Esophagus (tissue), 2 donors: Measurements from ENCODE around the gene HSPB7. TPM values are rescaled to one million over a fixed set of nuclear protein-coding genes. Genes with fewer than 3 reads are reported as not detected.

Experiments used
- H3K27ac ChIP-seq, 2 donors: one replicate each; pipeline ENCODE4 v1.5.1; 2013; ENCODE audit warnings: low read depth in 2 of 2, mild to moderate bottlenecking in 2 of 2, inconsistent platforms in 1 of 2, low read length in 1 of 2, moderate library complexity in 1 of 2
- H3K27me3 ChIP-seq, 2 donors: one replicate each; pipeline ENCODE4 v1.6.1; 2013; ENCODE audit warnings: low read length in 2 of 2, control low read depth in 1 of 2, mild to moderate bottlenecking in 1 of 2; ENCODE audit not compliant: insufficient read depth in 2 of 2, control insufficient read depth in 1 of 2
- H3K36me3 ChIP-seq, 2 donors: one replicate each; pipeline ENCODE4 v1.6.1; 2013; ENCODE audit warnings: low read length in 1 of 2; ENCODE audit not compliant: control insufficient read depth in 2 of 2, insufficient read depth in 2 of 2
- H3K4me1 ChIP-seq, 2 donors: one replicate each; pipeline ENCODE4 v1.6.1; 2013; ENCODE audit warnings: low read length in 1 of 2; ENCODE audit not compliant: control insufficient read depth in 2 of 2, insufficient read depth in 2 of 2
- H3K4me3 ChIP-seq, 2 donors: one replicate each; pipeline ENCODE4 v1.5.1; 2013; ENCODE audit warnings: low read length in 2 of 2, mild to moderate bottlenecking in 2 of 2, low read depth in 1 of 2, moderate library complexity in 1 of 2
- H3K9me3 ChIP-seq, 2 donors: one replicate each; pipeline ENCODE4 v1.6.1; 2013; ENCODE audit warnings: mild to moderate bottlenecking in 2 of 2, low read depth in 1 of 2, low read length in 1 of 2, moderate library complexity in 1 of 2; ENCODE audit not compliant: control insufficient read depth in 2 of 2, insufficient read depth in 1 of 2
- WGBS, 2 donors: extraction: QIAGEN DNeasy Blood & Tissue Kit; methylation state at CpG; one replicate each; pipeline ENCODE4 v1.1.7; 2013; 5-methylcytosine and 5-hydroxymethylcytosine counted together
- polyA plus RNA-seq, 2 donors: library from polyadenylated mRNA; stranded (reverse); fragments of 200-250 nt; gene quantifications; one replicate each; pipeline ENCODE4 v1.2.3, GENCODE V29; 2013
- donor health status: healthy with polysubstance abuse.
- donor health status: Bipolar disorder and iron deficiency.

HSPB7 gene
- polyA plus RNA-seq, 2 donors: 6.6 to 21.7 TPM

DNA sequence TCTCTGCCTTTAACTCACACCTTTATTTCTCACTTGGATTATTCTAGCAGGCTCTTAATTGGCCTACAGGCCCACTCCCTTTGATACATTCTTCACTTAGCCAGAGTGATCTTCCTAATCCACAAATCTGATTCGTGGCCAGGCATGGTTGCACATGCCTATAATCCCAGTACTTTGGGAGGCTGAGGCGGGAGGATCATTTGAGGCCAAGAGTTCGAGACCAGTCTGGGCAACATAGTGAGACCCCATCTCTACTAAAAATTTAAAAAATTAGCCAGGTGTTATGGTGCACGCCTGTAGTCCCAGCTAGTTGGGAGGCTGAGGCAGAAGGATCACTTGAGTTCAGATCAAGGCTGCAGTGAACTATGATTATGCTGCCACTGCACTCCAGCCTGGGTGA, 44.1 kb downstream of the HSPB7 start:
- H3K27me3 ChIP-seq: no peaks in the 10 kb centered on the region
- no peaks in the 10 kb centered on the region for H3K4me1 ChIP-seq
- peaks cover 0 to 16% of the 10 kb centered on the region in 2 donors for H3K36me3 ChIP-seq
- H3K9me3 ChIP-seq: no peaks in the 10 kb centered on the region
- no peak overlapping the region for H3K27ac ChIP-seq
- WGBS, 2 donors: 88 to 95% methylated on average over 4 of the region's 4 CpGs
- no peak overlapping the region for H3K4me3 ChIP-seq

DNA sequence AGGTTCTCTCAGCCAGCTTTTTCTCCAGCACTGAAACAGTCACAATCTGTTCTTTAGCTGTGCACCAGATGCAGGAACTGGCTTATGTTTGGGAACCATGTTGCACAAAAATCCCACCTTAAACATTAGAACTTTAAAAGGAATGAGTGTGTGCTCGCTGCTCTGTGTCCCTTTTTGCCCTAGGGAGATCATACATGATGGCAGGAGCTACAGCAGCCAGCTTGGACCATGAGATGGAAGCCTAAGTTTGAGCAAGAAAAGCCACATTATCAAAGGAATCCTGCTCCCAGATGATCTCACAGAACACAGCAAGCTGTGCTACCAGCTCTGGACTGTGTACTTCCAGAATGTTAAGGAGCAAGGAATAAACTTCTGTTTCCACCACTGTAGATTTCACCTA, 45.4 kb downstream of the HSPB7 start:
- 93 to 96% methylated on average over 1 of the region's 1 CpG for WGBS, 2 donors
- no peak overlapping the region for H3K27ac ChIP-seq

DNA sequence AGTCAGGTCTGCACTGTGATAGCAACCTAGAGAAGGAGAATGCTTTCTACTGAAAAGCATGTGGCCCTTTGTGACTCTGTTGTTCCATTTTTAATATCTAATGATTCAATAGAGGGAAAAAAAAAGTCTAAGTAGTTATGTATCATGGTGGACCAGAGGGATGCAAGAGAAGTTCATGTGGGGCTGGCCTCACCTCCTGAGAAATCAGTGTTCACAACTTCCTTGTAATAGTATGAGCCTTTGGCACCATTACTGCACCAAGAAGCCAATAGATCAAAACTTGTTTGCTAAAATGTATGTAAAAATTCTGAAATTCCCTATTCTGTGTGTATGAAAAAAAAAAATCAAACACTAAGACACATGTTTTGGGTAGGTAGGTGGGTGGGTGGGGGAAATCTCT, 46.9 kb downstream of the HSPB7 start:
- Histone ChIP-seq H3K27ac (no peak overlapping the region), H3K4me3 (no peak overlapping the region), H3K27me3 (no peaks in the 10 kb centered on the region), H3K4me1 (peaks cover 0 to 4% of the 10 kb centered on the region in 2 donors), H3K9me3 (no peaks in the 10 kb centered on the region), H3K36me3 (peaks cover 0 to 18% of the 10 kb centered on the region in 2 donors)

More for the DNA sequence above, 45.4 kb downstream of the HSPB7 start:
- H3K36me3 ChIP-seq: peaks cover 0 to 18% of the 10 kb centered on the region in 2 donors
- no peaks in the 10 kb centered on the region for H3K27me3 ChIP-seq
- no peaks in the 10 kb centered on the region for H3K4me1 ChIP-seq
- no peak overlapping the region for H3K4me3 ChIP-seq
- H3K9me3 ChIP-seq: no peaks in the 10 kb centered on the region

DNA sequence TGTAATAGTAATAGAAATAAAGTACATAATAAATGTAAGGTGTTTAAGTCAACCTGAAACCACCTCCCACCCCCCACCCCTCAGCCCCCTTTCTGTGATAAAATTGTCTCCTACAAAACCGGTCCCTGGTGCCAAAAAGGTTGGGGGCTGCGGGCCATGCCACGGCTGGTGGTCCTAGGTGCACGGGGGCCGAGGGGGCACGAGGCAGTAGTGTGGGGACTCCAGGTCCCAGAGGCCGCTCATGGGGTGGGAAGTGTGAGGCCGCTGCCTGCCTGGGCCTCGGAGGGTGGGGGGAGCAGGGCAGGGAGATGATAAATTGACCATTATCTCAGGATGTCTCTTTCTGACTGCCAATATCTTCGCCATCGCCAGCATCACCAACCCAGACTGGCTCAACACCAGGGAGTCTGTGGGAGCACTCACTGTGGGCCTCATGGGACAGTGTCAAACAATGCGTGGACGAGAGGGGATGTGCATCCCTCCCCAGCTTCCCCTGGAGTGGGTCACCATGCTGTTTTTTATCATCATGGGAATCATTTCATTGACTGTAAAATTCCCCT, 48.4 kb downstream of the HSPB7 start:
- H3K27me3 ChIP-seq: no peaks in the 10 kb centered on the region
- H3K36me3 ChIP-seq: peaks cover 0 to 18% of the 10 kb centered on the region in 2 donors
- WGBS, 2 donors: 97 to 98% methylated on average over 13 of the region's 13 CpGs
- H3K9me3 ChIP-seq: no peaks in the 10 kb centered on the region
- no peak overlapping the region for H3K27ac ChIP-seq
- H3K4me3 ChIP-seq: no peak overlapping the region
- peaks cover 0 to 6% of the 10 kb centered on the region in 2 donors for H3K4me1 ChIP-seq

DNA sequence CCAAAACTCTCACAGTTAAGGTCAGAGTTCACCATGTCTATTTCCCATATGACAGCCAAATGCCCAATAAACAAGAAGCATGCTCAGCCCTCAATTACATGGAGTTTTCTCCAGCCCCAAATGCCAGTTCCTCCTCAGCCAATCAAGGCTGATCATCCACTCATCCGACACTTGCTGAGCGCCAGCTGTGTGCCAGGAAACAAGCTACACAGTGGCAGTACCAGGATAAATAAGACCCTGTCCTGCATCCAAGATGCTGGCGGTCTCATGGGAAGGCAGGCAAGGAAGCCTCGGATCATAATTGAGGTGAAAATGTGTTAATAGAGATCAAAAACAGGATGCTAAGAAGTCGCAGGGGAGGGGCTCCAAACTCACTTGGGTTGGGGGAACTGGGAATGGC, 49.7 kb downstream of the HSPB7 start:
- Histone ChIP-seq H3K27ac (no peak overlapping the region), H3K4me1 (peaks cover 0 to 6% of the 10 kb centered on the region in 2 donors), H3K27me3 (no peaks in the 10 kb centered on the region), H3K36me3 (peaks cover 0 to 18% of the 10 kb centered on the region in 2 donors), H3K4me3 (no peak overlapping the region), H3K9me3 (no peaks in the 10 kb centered on the region)
- 90 to 92% methylated on average over 5 of the region's 5 CpGs for WGBS, 2 donors

DNA sequence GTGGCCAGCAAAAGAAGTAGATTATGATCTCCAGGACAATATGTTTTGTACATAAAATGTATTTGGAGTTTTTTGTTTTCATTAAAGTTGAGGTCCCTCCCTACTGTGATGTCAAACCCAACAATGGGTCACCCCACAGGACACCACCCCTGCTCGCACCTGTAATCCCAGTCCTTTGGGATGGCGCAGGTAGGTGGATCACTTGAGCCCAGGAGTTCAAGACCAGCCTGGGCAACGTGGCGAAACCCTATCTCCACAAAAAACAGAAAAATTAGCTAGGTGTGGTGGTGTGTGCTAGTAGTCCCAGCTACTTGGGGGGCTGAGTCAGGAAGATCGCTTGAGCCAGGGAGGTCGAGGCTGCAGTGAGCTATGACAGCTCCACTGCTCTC, 50.9 kb downstream of the HSPB7 start:
- WGBS, 2 donors: 95% methylated on average over 6 of the region's 6 CpGs
- no peak overlapping the region for H3K4me3 ChIP-seq
- H3K4me1 ChIP-seq: peaks cover 0 to 6% of the 10 kb centered on the region in 2 donors
- H3K36me3 ChIP-seq: peaks cover 0 to 11% of the 10 kb centered on the region in 2 donors
- no peak overlapping the region for H3K27ac ChIP-seq
- no peaks in the 10 kb centered on the region for H3K9me3 ChIP-seq
- H3K27me3 ChIP-seq: no peaks in the 10 kb centered on the region

DNA sequence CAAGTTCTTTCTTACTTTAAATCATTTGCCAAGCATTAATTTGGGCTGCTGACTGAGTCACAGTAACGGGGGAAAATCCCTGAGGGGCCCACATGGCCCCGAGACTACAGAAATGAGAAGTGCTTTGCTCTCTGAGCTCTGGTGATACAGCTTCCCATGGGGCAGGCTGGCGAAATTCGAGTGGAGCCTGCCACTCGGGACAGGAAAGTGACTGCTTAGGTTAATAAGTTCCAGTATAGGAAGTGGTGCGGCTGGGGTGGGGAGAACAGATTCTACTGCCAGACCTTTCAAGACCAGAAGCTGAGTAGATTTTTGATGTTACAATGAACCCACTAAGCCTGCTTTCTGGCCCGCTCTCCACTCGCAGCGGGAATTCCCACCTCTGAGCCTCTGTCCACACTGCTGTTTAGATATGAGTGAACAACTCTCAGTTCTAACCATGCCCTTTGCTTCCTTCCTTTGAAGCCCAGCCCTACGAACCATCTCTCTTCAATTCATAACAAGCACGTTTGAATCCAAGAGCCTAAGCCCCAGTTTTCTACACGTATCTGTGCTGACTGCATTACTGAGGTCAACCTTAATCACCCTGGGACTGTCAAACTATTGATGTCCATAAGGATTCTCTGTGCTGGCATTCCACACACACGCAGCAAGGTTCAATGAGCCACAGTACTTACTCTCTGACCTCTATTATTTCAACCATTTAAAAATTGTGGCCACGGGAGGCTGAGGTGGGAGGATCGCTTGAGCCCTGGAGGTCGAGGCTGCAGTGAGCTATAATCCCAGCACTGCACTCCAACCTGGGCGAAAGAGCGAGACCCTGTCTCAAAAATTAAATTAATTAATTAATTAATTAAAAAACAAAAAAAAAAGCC, 51.5 kb downstream of the HSPB7 start:
- H3K36me3 ChIP-seq: peaks cover 0 to 9% of the 10 kb centered on the region in 2 donors
- H3K4me3 ChIP-seq: no peak overlapping the region
- 45 to 53% methylated on average over 18 of the region's 18 CpGs for WGBS, 2 donors

DNA sequence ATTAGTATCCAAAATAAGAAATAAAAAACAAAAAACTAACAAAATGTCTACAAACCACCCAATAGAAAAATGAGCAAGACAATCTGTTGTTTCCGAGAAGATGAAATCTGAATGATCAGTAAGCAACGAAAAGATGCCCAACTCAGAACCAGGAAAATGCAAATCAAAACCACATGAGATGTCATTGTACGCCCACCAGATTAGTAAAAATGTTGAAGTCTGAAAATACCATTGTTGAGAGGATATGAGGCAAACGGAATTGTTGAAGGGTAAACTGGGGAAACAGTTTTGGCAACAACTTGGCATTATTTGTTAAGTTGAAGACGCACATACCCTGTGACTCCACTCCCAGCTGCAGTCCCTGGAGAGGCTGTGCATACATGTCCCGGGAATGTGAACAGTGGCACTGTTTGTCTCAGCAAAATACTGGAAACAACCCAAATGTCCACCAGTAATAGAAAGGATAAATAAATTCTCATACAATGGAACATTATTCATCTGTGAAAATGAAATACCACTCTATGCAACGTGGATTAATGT, 52.5 kb downstream of the HSPB7 start:
- H3K9me3 ChIP-seq: no peaks in the 10 kb centered on the region
- H3K27me3 ChIP-seq: no peaks in the 10 kb centered on the region
- peaks cover 0 to 6% of the 10 kb centered on the region in 2 donors for H3K4me1 ChIP-seq
- no peak overlapping the region for H3K4me3 ChIP-seq
- peaks cover 0 to 9% of the 10 kb centered on the region in 2 donors for H3K36me3 ChIP-seq
- 42 to 51% methylated on average over 7 of the region's 7 CpGs for WGBS, 2 donors
- no peak overlapping the region for H3K27ac ChIP-seq

More for the DNA sequence above, 51.5 kb downstream of the HSPB7 start:
- no peaks in the 10 kb centered on the region for H3K9me3 ChIP-seq
- H3K4me1 ChIP-seq: peaks cover 0 to 6% of the 10 kb centered on the region in 2 donors
- H3K27ac ChIP-seq: peak overlapping the region; percentile 53 to 64
- H3K27me3 ChIP-seq: no peaks in the 10 kb centered on the region
